Natural killer cell (primary cell): ENCODE measurements around the gene ATAD5. TPM values are rescaled to one million over a fixed set of nuclear protein-coding genes. Genes with fewer than 3 reads are reported as not detected.
"Not testable (repeated sequence)": the region's sequence is repeated elsewhere in the genome, so short reads cannot be mapped to it uniquely, and the experiment has no call there.

ENCODE experiments used
- ATAC-seq, 3 donors: fragments of 150-1000 bp in 2 of 3; fragments of 200-7000 bp in 1 of 3; cut with Tn5 transposase; 1 replicate in 1 of 3; 2 replicates in 2 of 3; pipeline ENCODE4 v1.10.0; 2021; ENCODE audit warnings: mild to moderate bottlenecking in 2 of 3, moderate library complexity in 2 of 3
- DNase-seq, 2 donors: peaks; one replicate each; pipeline versions ENCODE4 v3.0.0 to v3.0.0-alpha.2; 2013 to 2021; ENCODE audit warnings: mixed read lengths in 1 of 2
- H3K27ac ChIP-seq: one replicate; pipeline ENCODE4 v1.5.1; 2013; ENCODE audit warnings: mild to moderate bottlenecking, low read length
- H3K27me3 ChIP-seq: one replicate; pipeline ENCODE4 v1.6.1; 2013; ENCODE audit warnings: low read length; ENCODE audit not compliant: control insufficient read depth, insufficient read depth
- H3K36me3 ChIP-seq: one replicate; pipeline ENCODE4 v1.6.1; 2013; ENCODE audit warnings: low read length; ENCODE audit not compliant: control insufficient read depth, insufficient read depth
- H3K4me1 ChIP-seq: one replicate; pipeline ENCODE4 v1.6.1; 2013; ENCODE audit warnings: low read length; ENCODE audit not compliant: control insufficient read depth, insufficient read depth
- H3K4me3 ChIP-seq: one replicate; pipeline ENCODE4 v1.5.1; 2013; ENCODE audit warnings: low read length
- H3K9me3 ChIP-seq: one replicate; pipeline ENCODE4 v1.6.1; 2013; ENCODE audit warnings: low read length; ENCODE audit not compliant: control insufficient read depth, insufficient read depth
- H3K27ac Mint-ChIP-seq, 2 donors: one replicate each; pipeline ENCODE4 v1.8.0; 2022; ENCODE audit warnings: mild to moderate bottlenecking in 2 of 2, mixed read lengths in 2 of 2, moderate library complexity in 1 of 2
- H3K27me3 Mint-ChIP-seq, 2 donors: one replicate each; pipeline ENCODE4 v1.8.0; 2022; ENCODE audit warnings: low read depth in 2 of 2, mixed read lengths in 2 of 2
- H3K36me3 Mint-ChIP-seq: one replicate; pipeline ENCODE4 v1.8.0; 2022; ENCODE audit warnings: mixed read lengths
- H3K4me1 Mint-ChIP-seq, 2 donors: one replicate each; pipeline ENCODE4 v1.8.0; 2022; ENCODE audit warnings: mixed read lengths in 2 of 2
- H3K4me3 Mint-ChIP-seq: one replicate; pipeline ENCODE4 v1.8.0; 2022; ENCODE audit warnings: mild to moderate bottlenecking, moderate library complexity, mixed read lengths
- H3K9me3 Mint-ChIP-seq, 2 donors: one replicate each; pipeline ENCODE4 v1.8.0; 2022; ENCODE audit warnings: mixed read lengths in 2 of 2
- WGBS: methylation state at CpG from one replicate; pipeline ENCODE4 v1.1.7; 2013; ENCODE audit warnings: missing lambda C conversion rate; ENCODE audit not compliant: insufficient coverage; 5-methylcytosine and 5-hydroxymethylcytosine counted together
- intact Hi-C: fragments of 100-400 bp; cut with micrococcal nuclease; formaldehyde crosslinking; loops from one replicate; pipeline ENCODE4 v1.14.2; 2022
- total RNA-seq, 4 donors: library from RNA; stranded (reverse); fragments of 120-200 nt in 1 of 4; gene quantifications; one replicate each; pipeline versions ENCODE4 v1.2.3 to v1.2.4, GENCODE V29; 2013 to 2022
- TF ChIP-seq, protein P1 (sequence below): fragments of 200-600 bp; IDR thresholded peaks from one replicate; pipeline ENCODE4 v1.8.0; 2022; ENCODE audit warnings: antibody characterized with exemption

ATAD5 gene
- total RNA-seq, 3 donors from 2014 or later (not counting 1 experiment from before 2014, with no cell fraction given) = 5.5 to 6.6 (median 5.6) TPM

GRCh38 chr17:30929081-30929633, 97.4 kb downstream of the ATAD5 start:
- Mint-ChIP-seq H3K36me3 (no peaks in the 10 kb centered on the region), H3K4me1 (no peaks in the 10 kb centered on the region), H3K27me3 (peaks cover 11 to 13% of the 10 kb centered on the region in 2 donors), H3K4me3 (no peak overlapping the region), H3K27ac (no peak overlapping the region), H3K9me3 (no peaks in the 10 kb centered on the region)
- no peaks in the 10 kb centered on the region for H3K36me3 ChIP-seq
- WGBS = 83% methylated on average over 8 of the region's 8 CpGs
- no peak overlapping the region for H3K27ac ChIP-seq
- peaks cover 5% of the 10 kb centered on the region for H3K27me3 ChIP-seq
- intact Hi-C loops = no loop called here
- H3K9me3 ChIP-seq = no peaks in the 10 kb centered on the region
- DNase-seq (no peak), ATAC-seq (no peak)
- H3K4me3 ChIP-seq = no peak overlapping the region
- H3K4me1 ChIP-seq = no peaks in the 10 kb centered on the region
- TF ChIP-seq, protein P1, sequence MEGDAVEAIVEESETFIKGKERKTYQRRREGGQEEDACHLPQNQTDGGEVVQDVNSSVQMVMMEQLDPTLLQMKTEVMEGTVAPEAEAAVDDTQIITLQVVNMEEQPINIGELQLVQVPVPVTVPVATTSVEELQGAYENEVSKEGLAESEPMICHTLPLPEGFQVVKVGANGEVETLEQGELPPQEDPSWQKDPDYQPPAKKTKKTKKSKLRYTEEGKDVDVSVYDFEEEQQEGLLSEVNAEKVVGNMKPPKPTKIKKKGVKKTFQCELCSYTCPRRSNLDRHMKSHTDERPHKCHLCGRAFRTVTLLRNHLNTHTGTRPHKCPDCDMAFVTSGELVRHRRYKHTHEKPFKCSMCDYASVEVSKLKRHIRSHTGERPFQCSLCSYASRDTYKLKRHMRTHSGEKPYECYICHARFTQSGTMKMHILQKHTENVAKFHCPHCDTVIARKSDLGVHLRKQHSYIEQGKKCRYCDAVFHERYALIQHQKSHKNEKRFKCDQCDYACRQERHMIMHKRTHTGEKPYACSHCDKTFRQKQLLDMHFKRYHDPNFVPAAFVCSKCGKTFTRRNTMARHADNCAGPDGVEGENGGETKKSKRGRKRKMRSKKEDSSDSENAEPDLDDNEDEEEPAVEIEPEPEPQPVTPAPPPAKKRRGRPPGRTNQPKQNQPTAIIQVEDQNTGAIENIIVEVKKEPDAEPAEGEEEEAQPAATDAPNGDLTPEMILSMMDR = no peak

DNA sequence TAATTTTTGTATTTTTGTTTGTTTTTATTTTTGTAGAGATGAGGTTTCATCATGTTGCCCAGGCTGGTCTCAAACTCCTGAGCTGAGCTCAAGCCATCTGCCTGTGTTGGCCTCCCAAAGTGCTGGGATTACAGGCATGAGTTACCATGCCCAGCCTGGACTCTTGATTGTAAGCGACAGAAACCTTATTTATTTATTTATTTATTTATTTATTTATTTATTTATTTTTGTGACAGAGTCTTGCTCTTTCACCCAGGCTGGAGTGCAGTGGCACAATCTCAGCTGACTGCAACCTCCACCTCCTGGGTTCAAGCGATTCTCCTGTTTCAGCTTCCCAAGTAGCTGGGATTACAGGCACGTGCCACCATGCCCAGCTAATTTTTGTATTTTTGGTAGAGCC, 98.1 kb downstream of the ATAD5 start:
- H3K27ac ChIP-seq, H3K9me3 ChIP-seq, H3K27ac Mint-ChIP-seq, H3K9me3 Mint-ChIP-seq, H3K36me3 Mint-ChIP-seq, ATAC-seq, H3K27me3 ChIP-seq, H3K4me3 Mint-ChIP-seq, intact Hi-C loops, H3K36me3 ChIP-seq, H3K4me1 ChIP-seq, H3K4me3 ChIP-seq, H3K4me1 Mint-ChIP-seq, DNase-seq: not testable (repeated sequence)
- 90% methylated on average over 2 of the region's 3 CpGs for WGBS
- H3K27me3 Mint-ChIP-seq = peaks cover 7 to 13% of the 10 kb centered on the region in 2 donors

DNA sequence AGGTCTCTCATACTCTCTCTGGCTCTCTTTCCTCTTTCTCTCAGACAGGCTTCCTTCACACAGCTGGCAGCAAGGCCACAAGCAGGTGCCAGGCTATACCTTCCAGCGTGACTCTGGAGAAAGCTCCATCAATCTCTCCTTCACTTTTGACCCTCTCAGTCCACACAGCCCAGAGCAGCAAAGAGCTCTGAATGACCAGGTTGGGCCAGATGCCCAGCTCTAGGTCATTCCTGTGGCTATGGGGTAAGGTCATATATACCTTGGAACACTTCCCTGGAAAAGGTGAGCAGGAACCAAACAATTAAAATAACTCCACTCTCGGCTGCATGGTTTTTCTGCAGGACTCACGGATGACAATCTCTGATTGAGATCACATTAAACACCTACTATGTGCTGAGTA, 98.7 kb downstream of the ATAD5 start:
- WGBS = 100% methylated on average over 3 of the region's 3 CpGs
- DNase-seq = no peak
- Histone ChIP-seq H3K4me1 (no peaks in the 10 kb centered on the region), H3K36me3 (no peaks in the 10 kb centered on the region), H3K27ac (no peak overlapping the region), H3K27me3 (no peaks in the 10 kb centered on the region), H3K4me3 (no peak overlapping the region), H3K9me3 (no peaks in the 10 kb centered on the region)
- Mint-ChIP-seq H3K27ac (no peak overlapping the region), H3K27me3 (peaks cover 4 to 13% of the 10 kb centered on the region in 2 donors), H3K36me3 (no peaks in the 10 kb centered on the region), H3K4me3 (no peak overlapping the region), H3K9me3 (no peaks in the 10 kb centered on the region), H3K4me1 (no peaks in the 10 kb centered on the region)
- intact Hi-C loops = no loop called here
- TF ChIP-seq, protein P1 = no peak
- no peak for ATAC-seq

DNA sequence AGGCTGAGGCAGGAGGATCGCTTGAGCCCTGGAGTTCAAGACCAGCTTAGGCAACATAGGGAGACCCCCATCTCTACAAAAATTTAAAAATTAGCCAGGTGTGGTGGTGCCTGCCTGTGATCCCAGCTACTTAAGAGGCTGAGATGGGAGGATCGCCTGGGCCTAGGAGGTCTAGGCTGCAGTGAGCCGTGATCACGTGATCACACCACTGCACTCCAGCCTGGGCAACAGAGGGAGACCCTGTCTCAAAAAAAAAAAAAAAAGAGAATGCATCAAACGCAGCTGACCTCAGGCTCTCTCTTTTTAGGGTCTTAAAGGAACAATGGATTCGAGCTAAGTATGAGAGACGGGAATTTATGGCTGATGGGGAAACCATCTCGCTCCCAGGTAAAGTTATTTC, 99.8 kb downstream of the ATAD5 start:
- H3K27ac ChIP-seq, intact Hi-C loops, H3K4me1 ChIP-seq, ATAC-seq, H3K27ac Mint-ChIP-seq, H3K9me3 ChIP-seq, H3K4me3 Mint-ChIP-seq, H3K36me3 ChIP-seq, H3K27me3 Mint-ChIP-seq, H3K9me3 Mint-ChIP-seq, H3K36me3 Mint-ChIP-seq, H3K4me1 Mint-ChIP-seq, DNase-seq, H3K4me3 ChIP-seq, H3K27me3 ChIP-seq: not testable (repeated sequence)
- 83% methylated on average over 6 of the region's 8 CpGs for WGBS
